OCI-LY7 (cell line): ENCODE results near the gene MAP3K19. TPM values are rescaled to one million over a fixed set of nuclear protein-coding genes. Genes with fewer than 3 reads are reported as not detected.

ENCODE experiments used
- BruUV-seq: library from RNA; stranded (reverse); fragments of 400-500 nt; replicated peaks from 2 replicates; lab custom pipeline; 2021; lab: Mats Ljungman, UMichigan
- CTCF ChIA-PET: fragments of 300-600 bp; sonication (Branson Sonifier 250); formaldehyde crosslinking; loops from one replicate; lab custom pipeline; 2022; ENCODE audit warnings: antibody characterized with exemption; ENCODE audit not compliant: unreplicated experiment; lab: Charles Lee
- POLR2A ChIA-PET: fragments of 300-600 bp; sonication (Branson Sonifier 250); formaldehyde crosslinking; loops from one replicate; lab custom pipeline; 2022; ENCODE audit warnings: antibody characterized with exemption; lab: Charles Lee
- DNase-seq: peaks from one replicate; pipeline ENCODE4 v3.0.0-alpha.2; 2015; ENCODE audit warnings: low spot score
- H2AFZ ChIP-seq: fragments of 200-600 bp; sonication (generic), shearing (Covaris generic); 2 replicates; pipeline ENCODE4 v1.6.1; 2014; ENCODE audit warnings: mild to moderate bottlenecking, antibody characterized with exemption, low read length, moderate library complexity
- H3K27ac ChIP-seq: fragments of 200-600 bp; sonication (generic); 2 replicates; pipeline ENCODE4 v1.5.1; 2014; ENCODE audit warnings: mixed run types, low read depth, mild to moderate bottlenecking, moderate library complexity, low read length, inconsistent platforms; ENCODE audit not compliant: poor library complexity, severe bottlenecking
- H3K36me3 ChIP-seq: fragments of 200-600 bp; sonication (generic); 2 replicates; pipeline ENCODE4 v1.6.1; 2014; ENCODE audit warnings: mild to moderate bottlenecking, antibody characterized with exemption, low read length, moderate library complexity, mixed read lengths; ENCODE audit not compliant: insufficient read depth
- H3K4me1 ChIP-seq: fragments of 200-600 bp; sonication (generic); 2 replicates; pipeline ENCODE4 v1.5.1; 2014; ENCODE audit warnings: mild to moderate bottlenecking, low read length; ENCODE audit not compliant: insufficient read depth, poor library complexity, severe bottlenecking
- H3K4me2 ChIP-seq: fragments of 200-600 bp; sonication (generic); 2 replicates; pipeline ENCODE4 v1.6.1; 2014; ENCODE audit warnings: mild to moderate bottlenecking, low read length
- H3K4me3 ChIP-seq: fragments of 200-600 bp; sonication (generic); 2 replicates; pipeline ENCODE4 v1.5.1; 2014; ENCODE audit warnings: mild to moderate bottlenecking, low read depth, low read length; ENCODE audit not compliant: poor library complexity, severe bottlenecking
- H3K79me2 ChIP-seq: fragments of 200-600 bp; sonication (generic); 2 replicates; pipeline ENCODE4 v1.6.1; 2016; ENCODE audit warnings: low read depth, mild to moderate bottlenecking, low read length, moderate library complexity, mixed read lengths; ENCODE audit not compliant: insufficient read depth
- H3K9me2 ChIP-seq: fragments of 200-600 bp; sonication (generic); 2 replicates; pipeline ENCODE4 v1.6.1; 2016; ENCODE audit warnings: mild to moderate bottlenecking, low read length, mixed read lengths; ENCODE audit not compliant: insufficient read depth
- H3K9me3 ChIP-seq: fragments of 200-600 bp; sonication (generic); 2 replicates; pipeline ENCODE4 v1.6.1; 2014; ENCODE audit warnings: mild to moderate bottlenecking, mixed run types, low read length, mixed read lengths
- H4K20me1 ChIP-seq: fragments of 200-600 bp; sonication (generic); 2 replicates; pipeline ENCODE4 v1.6.1; 2014; ENCODE audit warnings: mild to moderate bottlenecking, antibody characterized with exemption, low read length, moderate library complexity, mixed read lengths; ENCODE audit not compliant: insufficient read depth
- EZH2phosphoT487 ChIP-seq: fragments of 200-600 bp; sonication (generic); IDR thresholded peaks from 2 replicates; pipeline ENCODE4 v1.6.1; 2018; ENCODE audit warnings: low read depth, borderline replicate concordance, mild to moderate bottlenecking, mixed run types, antibody characterized with exemption, low read length, moderate library complexity, mixed read lengths
- intact Hi-C: fragments of 100-400 bp; cut with micrococcal nuclease; formaldehyde crosslinking; loops from one replicate; pipeline ENCODE4 v1.10.0; 2022; ENCODE audit not compliant: unreplicated experiment
- total RNA-seq, 2 experiments: library from RNA; depleted of rRNA in 1 of 2; stranded (reverse); fragments of >200 nt in 1 of 2; shearing (Covaris generic) in 1 of 2; gene quantifications; 2 replicates each; pipeline ENCODE4 v1.2.3, GENCODE V29; 2014 to 2022
- TF ChIP-seq, protein P1 (sequence below): fragments of 200-600 bp; sonication (generic); conservative IDR thresholded peaks from 2 replicates; pipeline ENCODE4 v1.5.1; 2014; ENCODE audit warnings: mild to moderate bottlenecking, antibody characterized with exemption, low read length, moderate library complexity, mixed read lengths

MAP3K19 gene
- total RNA-seq, 2 experiments from 2014 or later: not detected

DNA sequence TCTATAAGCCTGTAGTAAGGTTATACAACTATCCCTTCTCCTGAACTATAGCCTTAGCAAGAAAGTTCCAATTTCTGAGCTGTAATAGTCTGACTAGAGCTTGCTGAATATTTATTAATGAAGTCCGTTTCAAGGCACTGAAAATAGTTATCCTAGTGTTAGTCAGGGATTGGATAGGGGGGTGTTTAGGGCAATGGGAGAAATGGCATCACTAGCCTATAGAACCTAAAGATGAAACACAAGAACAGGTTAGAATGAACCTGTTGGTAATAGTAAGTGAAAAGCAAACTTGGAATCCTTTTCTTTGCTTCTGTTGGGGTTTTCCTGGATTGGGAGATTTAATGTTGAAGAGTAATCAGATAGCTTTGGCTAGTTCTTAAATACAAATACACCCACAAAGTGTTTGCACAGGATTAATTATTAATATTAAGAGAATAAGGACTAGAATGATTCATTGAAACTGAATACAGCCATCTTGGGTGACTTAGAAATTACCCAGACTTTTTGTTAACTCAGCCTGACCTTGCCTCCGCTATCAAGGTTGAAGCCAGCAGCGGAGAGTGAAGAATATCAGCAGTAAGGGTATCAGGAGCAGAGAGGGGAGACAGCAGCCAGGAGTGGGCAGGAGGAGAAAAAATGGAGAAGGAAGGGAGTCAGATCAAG lies 114.3 kb downstream of the MAP3K19 start:
- Histone ChIP-seq H3K9me2 (no peaks in the 10 kb centered on the region), H3K4me2 (no peak overlapping the region), H3K4me1 (peaks cover 26% of the 10 kb centered on the region), H3K36me3 (peaks cover 96% of the 10 kb centered on the region), H3K27ac (no peak overlapping the region), H3K9me3 (no peaks in the 10 kb centered on the region), H3K79me2 (peaks cover 100% of the 10 kb centered on the region), H2AFZ (no peak overlapping the region), H4K20me1 (peaks cover 35% of the 10 kb centered on the region), H3K4me3 (no peak overlapping the region)
- CTCF ChIA-PET: no interaction called here
- TF ChIP-seq EZH2phosphoT487: no peak
- TF ChIP-seq, protein P1, sequence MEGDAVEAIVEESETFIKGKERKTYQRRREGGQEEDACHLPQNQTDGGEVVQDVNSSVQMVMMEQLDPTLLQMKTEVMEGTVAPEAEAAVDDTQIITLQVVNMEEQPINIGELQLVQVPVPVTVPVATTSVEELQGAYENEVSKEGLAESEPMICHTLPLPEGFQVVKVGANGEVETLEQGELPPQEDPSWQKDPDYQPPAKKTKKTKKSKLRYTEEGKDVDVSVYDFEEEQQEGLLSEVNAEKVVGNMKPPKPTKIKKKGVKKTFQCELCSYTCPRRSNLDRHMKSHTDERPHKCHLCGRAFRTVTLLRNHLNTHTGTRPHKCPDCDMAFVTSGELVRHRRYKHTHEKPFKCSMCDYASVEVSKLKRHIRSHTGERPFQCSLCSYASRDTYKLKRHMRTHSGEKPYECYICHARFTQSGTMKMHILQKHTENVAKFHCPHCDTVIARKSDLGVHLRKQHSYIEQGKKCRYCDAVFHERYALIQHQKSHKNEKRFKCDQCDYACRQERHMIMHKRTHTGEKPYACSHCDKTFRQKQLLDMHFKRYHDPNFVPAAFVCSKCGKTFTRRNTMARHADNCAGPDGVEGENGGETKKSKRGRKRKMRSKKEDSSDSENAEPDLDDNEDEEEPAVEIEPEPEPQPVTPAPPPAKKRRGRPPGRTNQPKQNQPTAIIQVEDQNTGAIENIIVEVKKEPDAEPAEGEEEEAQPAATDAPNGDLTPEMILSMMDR: no peak
- DNase-seq: no peak
- intact Hi-C loops: no loop called here
- BruUV-seq: no TSS peak
- POLR2A ChIA-PET: interaction anchor here (0.8 kb wide), 1 partner anchor 9 kb away, joined by 4 read pairs; no protein-coding TSS in a partner anchor

DNA sequence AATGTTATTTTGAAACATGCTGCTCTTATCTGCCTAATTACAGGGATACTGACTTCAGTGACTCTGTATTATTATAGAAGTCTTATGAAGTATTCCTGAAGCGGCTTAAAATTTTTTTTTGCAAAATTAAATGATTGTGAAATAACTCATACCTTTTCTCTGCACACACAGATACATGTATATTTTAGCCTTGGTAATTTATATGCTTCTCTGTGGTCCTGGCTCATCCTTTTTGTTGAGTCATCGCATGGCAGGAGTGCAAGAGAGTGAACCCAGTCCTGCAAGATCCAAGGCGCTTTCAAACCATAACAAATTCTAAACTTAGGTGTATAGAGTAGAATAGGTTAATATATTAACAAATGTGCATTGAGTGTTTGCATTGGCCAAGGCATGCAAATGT lies 120.1 kb downstream of the MAP3K19 start:
- BruUV-seq: no TSS peak
- Histone ChIP-seq H3K4me1 (no peaks in the 10 kb centered on the region), H3K4me3 (no peak overlapping the region), H4K20me1 (peaks cover 45% of the 10 kb centered on the region), H3K36me3 (peaks cover 93% of the 10 kb centered on the region), H3K9me2 (no peaks in the 10 kb centered on the region), H3K9me3 (no peaks in the 10 kb centered on the region), H3K27ac (no peak overlapping the region), H3K79me2 (peaks cover 100% of the 10 kb centered on the region), H3K4me2 (no peak overlapping the region), H2AFZ (no peak overlapping the region)
- ChIA-PET CTCF (no interaction called here), POLR2A (interaction anchor here (0.6 kb wide), 1 partner anchor 702 kb away, joined by 6 read pairs; no protein-coding TSS in a partner anchor)
- no peak for DNase-seq
- TF ChIP-seq, protein P1: no peak
- no peak for TF ChIP-seq EZH2phosphoT487
- intact Hi-C loops: no loop called here
